HG03135 (cell line): ENCODE data around the gene PRR29.

Source experiments
- ATAC-seq: cut with Tn5 transposase; IDR thresholded peaks from one replicate; pipeline ENCODE4 v1.9.1; 2021; ENCODE audit warnings: mild to moderate bottlenecking, moderate library complexity; ENCODE audit not compliant: unreplicated experiment

PRR29 gene

GRCh38 chr17:64038331-64039105 is 40.4 kb downstream of the PRR29 start:
- ATAC-seq = no peak

DNA sequence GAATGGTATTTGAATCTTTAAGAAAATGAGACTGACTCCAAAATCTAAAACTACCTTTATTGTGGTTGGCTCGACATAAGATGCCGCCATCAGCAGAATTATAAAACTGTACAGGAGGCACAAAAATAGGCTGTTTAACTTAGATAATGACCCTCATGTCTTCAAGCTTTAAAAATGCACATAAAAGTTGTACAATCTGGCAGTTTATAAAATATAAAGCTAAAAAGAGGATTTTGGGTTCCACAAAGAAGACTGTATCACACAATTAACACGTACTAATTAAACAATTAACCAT is 40.9 kb downstream of the PRR29 start:
- ATAC-seq = no peak

DNA sequence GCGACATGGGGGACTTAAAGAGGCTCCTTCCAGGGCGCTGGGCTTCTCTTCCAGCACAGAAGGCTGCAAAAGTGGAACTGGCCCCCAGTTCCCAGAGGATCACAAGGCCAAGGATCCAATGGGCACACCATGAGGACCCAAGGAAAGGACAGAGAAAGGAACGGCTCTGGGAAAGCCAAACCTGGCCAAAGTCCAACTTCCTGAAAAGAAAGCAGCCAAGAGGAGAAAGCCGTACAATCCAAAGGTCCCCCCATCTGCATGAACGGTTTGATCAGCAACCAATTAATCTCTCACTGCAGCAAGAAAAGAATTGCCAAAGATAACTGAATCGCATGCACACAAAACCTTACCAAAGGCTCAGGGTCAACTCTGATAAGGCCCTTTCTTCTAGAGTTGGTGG is 42.1 kb downstream of the PRR29 start:
- no peak for ATAC-seq

DNA sequence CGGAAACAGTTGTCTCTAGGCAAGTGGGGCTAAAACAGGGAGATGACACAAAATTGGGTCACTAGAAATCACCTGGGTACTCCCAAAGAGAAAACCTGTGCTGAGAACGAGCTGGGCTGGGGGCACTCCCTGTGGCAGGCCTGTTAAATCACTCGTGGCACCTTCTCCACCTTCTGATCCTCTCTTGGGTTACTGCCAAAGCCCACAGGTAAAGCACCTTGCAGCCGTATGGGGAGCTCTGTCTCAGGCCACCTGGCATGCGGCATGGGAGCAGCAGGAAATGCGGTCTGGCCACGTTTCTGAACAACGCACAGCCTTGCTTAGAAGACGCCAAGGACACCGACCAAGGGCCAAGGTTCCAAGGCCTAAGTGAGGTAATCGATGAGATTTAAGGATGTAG is 43.8 kb downstream of the PRR29 start:
- ATAC-seq = no peak

- no peak for ATAC-seq
Observed at GRCh38 chr17:64042700-64043485, 44.7 kb downstream of the PRR29 start.

DNA sequence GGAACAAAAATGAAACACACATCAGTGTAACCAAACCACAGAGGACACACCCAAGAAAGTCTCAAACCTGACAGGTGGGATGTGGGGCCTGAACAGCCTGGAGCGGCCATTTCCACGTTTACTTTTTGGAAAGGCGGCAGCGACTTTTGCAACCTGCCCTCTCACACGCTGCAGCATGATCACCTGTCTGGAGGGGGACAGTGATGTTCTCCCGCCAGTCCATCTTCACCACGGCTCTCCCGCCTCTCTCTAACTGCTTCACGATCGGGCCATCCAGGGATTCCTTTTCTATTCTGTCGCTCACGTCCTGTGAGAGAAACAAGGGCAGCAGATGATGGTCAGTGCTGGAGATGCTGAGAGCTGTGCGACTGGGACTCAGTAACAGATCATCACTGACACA is 47.0 kb downstream of the PRR29 start:
- ATAC-seq = no peak

DNA sequence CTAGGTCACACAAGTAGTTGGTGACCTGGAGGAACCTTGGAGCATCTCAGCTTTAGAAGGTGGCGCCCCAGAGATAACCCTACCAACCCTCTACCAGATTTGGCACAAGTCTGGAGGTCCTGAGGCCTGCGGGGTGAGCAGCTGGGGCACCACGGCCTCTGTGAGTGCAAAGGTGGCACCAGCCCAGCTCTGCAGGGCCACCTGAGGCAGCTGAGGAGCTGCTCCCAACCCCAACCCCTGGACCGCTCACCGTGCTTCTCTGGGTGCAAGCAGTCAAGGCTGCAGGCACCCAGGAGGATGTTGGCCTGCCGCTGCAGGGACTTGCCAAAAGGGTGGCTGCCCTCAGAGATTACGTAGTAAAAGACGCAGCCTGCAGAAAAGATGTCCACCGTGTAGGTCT is 50.7 kb downstream of the PRR29 start:
- ATAC-seq = no peak

DNA sequence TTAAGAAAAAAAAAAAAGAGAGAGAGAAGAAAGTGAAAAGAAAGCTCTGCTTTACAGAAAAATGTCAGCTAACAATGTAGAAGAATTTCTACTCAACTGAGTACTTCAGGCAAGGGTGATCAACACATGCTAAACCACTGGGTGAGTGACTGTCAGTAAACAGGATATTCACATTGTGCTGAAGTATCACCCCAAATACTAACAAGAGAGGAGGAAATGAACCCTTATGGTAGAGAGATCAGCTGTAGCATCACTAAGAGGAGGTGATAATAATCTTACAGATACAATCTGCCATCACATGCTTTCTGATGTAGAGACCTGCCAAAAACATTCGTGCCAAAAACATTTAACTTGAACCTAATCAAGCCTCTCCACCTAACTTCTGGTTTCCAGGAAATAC is 53.0 kb downstream of the PRR29 start:
- no peak for ATAC-seq

DNA sequence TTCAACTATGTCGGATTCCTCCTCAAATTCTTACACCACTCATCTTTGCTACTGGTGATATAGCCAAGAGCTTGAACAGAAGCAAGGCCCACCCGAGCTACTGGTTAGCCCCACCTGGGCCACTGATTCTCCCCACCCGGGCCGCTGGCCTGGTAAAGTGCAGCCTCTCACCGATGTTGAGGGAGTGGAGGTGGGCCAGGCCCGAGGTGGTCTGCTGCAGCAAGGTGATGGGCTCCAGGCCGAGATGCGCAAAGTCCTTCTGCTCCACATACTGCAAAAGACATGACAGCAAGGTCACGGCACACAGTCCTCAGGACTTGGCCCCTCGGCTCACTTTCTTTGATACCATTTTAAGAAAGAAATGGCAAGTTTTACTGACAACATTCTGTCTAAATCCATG is 55.0 kb downstream of the PRR29 start:
- no peak for ATAC-seq
